BLaER1 treated with 17β-estradiol and CSF1 and Interleukin-3, amounts not matched to agents 10 nM and 100 nM (cell line): ENCODE data around the gene CD48.
"Not testable (repeated sequence)": the region's sequence is repeated elsewhere in the genome, so short reads cannot be mapped to it uniquely, and the experiment has no call there.

ENCODE experiments used
- H3K27ac ChIP-seq, 11 experiments: shearing (Covaris generic); formaldehyde crosslinking; 2 replicates each; pipeline ENCODE4 v1.8.1; 2022
- H3K27me3 ChIP-seq, 11 experiments: shearing (Covaris generic); formaldehyde crosslinking; 2 replicates each; pipeline ENCODE4 v1.8.1; 2022
- H3K36me3 ChIP-seq, 11 experiments: shearing (Covaris generic); formaldehyde crosslinking; 2 replicates each; pipeline ENCODE4 v1.8.1; 2022
- H3K4me1 ChIP-seq, 10 experiments: shearing (Covaris generic); formaldehyde crosslinking; 2 replicates each; pipeline ENCODE4 v1.8.1; 2022
- H3K4me2 ChIP-seq, 11 experiments: shearing (Covaris generic); formaldehyde crosslinking; 2 replicates each; pipeline ENCODE4 v1.8.1; 2022
- H3K4me3 ChIP-seq, 10 experiments: shearing (Covaris generic); formaldehyde crosslinking; 2 replicates each; pipeline ENCODE4 v1.8.1; 2022
- H3K9ac ChIP-seq, 11 experiments: shearing (Covaris generic); formaldehyde crosslinking; 2 replicates each; pipeline ENCODE4 v1.8.1; 2022
- H3K9me3 ChIP-seq, 11 experiments: shearing (Covaris generic); formaldehyde crosslinking; replicated peaks in 1 of 11; 2 replicates each; pipeline ENCODE4 v1.8.1; 2022
- H4K20me1 ChIP-seq, 11 experiments: shearing (Covaris generic); formaldehyde crosslinking; 2 replicates each; pipeline ENCODE4 v1.8.1; 2022
- Cebpa-rat ChIP-seq, 11 experiments: shearing (Covaris generic); IDR thresholded peaks; 2 replicates each; pipeline ENCODE4 v1.8.1; 2022

Gene CD48

GRCh38 chr1:160662910-160663309 lies 48.7 kb downstream of the CD48 start:
- Histone ChIP-seq H3K4me2 (peak overlapping the region; percentile 80 to 94 (median 88)), H3K9me3 (peaks cover 5 to 36% (median 29%) of the 10 kb centered on the region in 11 experiments; a peak in 21 of 22 replicates), H3K36me3 (peaks cover 0 to 16% (median 0%) of the 10 kb centered on the region in 11 experiments; a peak in 3 of 22 replicates), H4K20me1 (no peaks in the 10 kb centered on the region), H3K9ac (no peak overlapping the region; a peak in 1 of 22 replicates), H3K4me1 (peaks cover 66 to 73% (median 70%) of the 10 kb centered on the region in 10 experiments), H3K4me3 (peak overlapping the region in 3 of 10 experiments; percentile 14 to 30 (median 17); a peak in 3 of 20 replicates), H3K27me3 (no peaks in the 10 kb centered on the region), H3K27ac (peak overlapping the region in 6 of 11 experiments; percentile 0 to 90 (median 76); a peak in 8 of 22 replicates)
- TF ChIP-seq Cebpa-rat (IDR thresholded peaks at IDR 0.05): no peak

GRCh38 chr1:160659566-160659965 lies 52.1 kb downstream of the CD48 start:
- no peaks in the 10 kb centered on the region for H4K20me1 ChIP-seq
- no peak overlapping the region for H3K4me2 ChIP-seq
- no peak overlapping the region for H3K27ac ChIP-seq
- H3K9me3 ChIP-seq: peaks cover 5 to 27% (median 20%) of the 10 kb centered on the region in 11 experiments; a peak in 21 of 22 replicates
- TF ChIP-seq Cebpa-rat (IDR thresholded peaks at IDR 0.05): no peak
- no peak overlapping the region for H3K9ac ChIP-seq
- H3K36me3 ChIP-seq: peaks cover 0 to 7% (median 0%) of the 10 kb centered on the region in 11 experiments; a peak in 3 of 22 replicates
- H3K4me1 ChIP-seq: peaks cover 61 to 78% (median 69%) of the 10 kb centered on the region in 10 experiments
- H3K27me3 ChIP-seq: no peaks in the 10 kb centered on the region
- no peak overlapping the region for H3K4me3 ChIP-seq

GRCh38 chr1:160658814-160659193 lies 52.8 kb downstream of the CD48 start:
- Histone ChIP-seq H3K27ac (peak overlapping the region in 9 of 11 experiments; percentile 41 to 63 (median 56); a peak in 13 of 22 replicates), H3K4me2 (peak overlapping the region; percentile 70 to 97 (median 78)), H3K9me3 (peaks cover 5 to 27% (median 20%) of the 10 kb centered on the region in 11 experiments; a peak in 21 of 22 replicates), H3K4me3 (no peak overlapping the region), H3K4me1 (peaks cover 61 to 78% (median 69%) of the 10 kb centered on the region in 10 experiments), H4K20me1 (no peaks in the 10 kb centered on the region), H3K9ac (no peak overlapping the region; a peak in 1 of 22 replicates), H3K27me3 (no peaks in the 10 kb centered on the region), H3K36me3 (peaks cover 0 to 7% (median 0%) of the 10 kb centered on the region in 11 experiments; a peak in 3 of 22 replicates)
- no peak for TF ChIP-seq Cebpa-rat (IDR thresholded peaks at IDR 0.05)

GRCh38 chr1:160658162-160658813 lies 53.3 kb downstream of the CD48 start:
- Histone ChIP-seq H3K27ac (peak overlapping the region; percentile 31 to 63 (median 56); a peak in 19 of 22 replicates), H4K20me1 (no peaks in the 10 kb centered on the region), H3K9ac (peak overlapping the region in 5 of 11 experiments; percentile 2 to 34 (median 25); a peak in 4 of 22 replicates), H3K4me3 (peak overlapping the region in 1 of 10 experiments; percentile 10; a peak in 1 of 20 replicates), H3K27me3 (no peaks in the 10 kb centered on the region), H3K4me1 (peaks cover 61 to 78% (median 69%) of the 10 kb centered on the region in 10 experiments), H3K4me2 (peak overlapping the region; percentile 70 to 97 (median 78)), H3K9me3 (peaks cover 5 to 27% (median 20%) of the 10 kb centered on the region in 11 experiments; a peak in 21 of 22 replicates), H3K36me3 (peaks cover 0 to 7% (median 0%) of the 10 kb centered on the region in 11 experiments; a peak in 3 of 22 replicates)
- TF ChIP-seq Cebpa-rat (IDR thresholded peaks at IDR 0.05): no peak

- H3K4me2 ChIP-seq: peak overlapping the region; percentile 70 to 97 (median 80)
- H3K27ac ChIP-seq: peak overlapping the region in 10 of 11 experiments; percentile 41 to 63 (median 56); a peak in 18 of 22 replicates
- H3K9me3 ChIP-seq: peaks cover 5 to 27% (median 20%) of the 10 kb centered on the region in 11 experiments; a peak in 21 of 22 replicates
Observed at GRCh38 chr1:160657250-160657781, 54.3 kb downstream of the CD48 start.

GRCh38 chr1:160656737-160657136 lies 54.9 kb downstream of the CD48 start:
- peak overlapping the region; percentile 0 to 97 (median 80); a peak in 20 of 22 replicates for H3K4me2 ChIP-seq
- peaks cover 5 to 27% (median 20%) of the 10 kb centered on the region in 11 experiments; a peak in 21 of 22 replicates for H3K9me3 ChIP-seq

More at GRCh38 chr1:160657250-160657781, 54.3 kb downstream of the CD48 start:
- H3K9ac ChIP-seq: peak overlapping the region in 5 of 11 experiments; percentile 12 to 49 (median 32); a peak in 7 of 22 replicates
- H4K20me1 ChIP-seq: no peaks in the 10 kb centered on the region
- peak overlapping the region in 2 of 10 experiments; percentile 9 to 36; a peak in 1 of 20 replicates for H3K4me3 ChIP-seq
- peaks cover 60 to 78% (median 69%) of the 10 kb centered on the region in 10 experiments for H3K4me1 ChIP-seq
- no peaks in the 10 kb centered on the region for H3K27me3 ChIP-seq
- H3K36me3 ChIP-seq: peaks cover 0 to 7% (median 0%) of the 10 kb centered on the region in 11 experiments; a peak in 3 of 22 replicates
- TF ChIP-seq Cebpa-rat (IDR thresholded peaks at IDR 0.05): no peak

GRCh38 chr1:160653620-160654016 lies 58.0 kb downstream of the CD48 start:
- Histone ChIP-seq H4K20me1 (no peaks in the 10 kb centered on the region), H3K4me1 (peaks cover 77 to 100% (median 95%) of the 10 kb centered on the region in 10 experiments), H3K27me3 (no peaks in the 10 kb centered on the region), H3K27ac (peak overlapping the region in 8 of 11 experiments; percentile 9 to 63 (median 28); a peak in 12 of 22 replicates), H3K9me3 (peaks cover 0 to 4% (median 0%) of the 10 kb centered on the region in 11 experiments; a peak in 5 of 22 replicates), H3K9ac (peak overlapping the region in 4 of 11 experiments; percentile 21 to 57 (median 51); a peak in 8 of 22 replicates), H3K4me2 (peak overlapping the region; percentile 36 to 97 (median 79)), H3K4me3 (peak overlapping the region in 2 of 10 experiments; percentile 12 to 28; a peak in 4 of 20 replicates), H3K36me3 (no peaks in the 10 kb centered on the region)
- no peak for TF ChIP-seq Cebpa-rat (IDR thresholded peaks at IDR 0.05)

More at GRCh38 chr1:160656737-160657136, 54.9 kb downstream of the CD48 start:
- Histone ChIP-seq H4K20me1 (no peaks in the 10 kb centered on the region), H3K27ac (peak overlapping the region in 7 of 11 experiments; percentile 45 to 61 (median 56); a peak in 8 of 22 replicates), H3K4me1 (peaks cover 63 to 78% (median 70%) of the 10 kb centered on the region in 10 experiments), H3K27me3 (no peaks in the 10 kb centered on the region), H3K4me3 (no peak overlapping the region), H3K36me3 (peaks cover 0 to 7% (median 0%) of the 10 kb centered on the region in 11 experiments; a peak in 3 of 22 replicates), H3K9ac (no peak overlapping the region)
- TF ChIP-seq Cebpa-rat (IDR thresholded peaks at IDR 0.05): no peak

- no peak for TF ChIP-seq Cebpa-rat (IDR thresholded peaks at IDR 0.05)
- H4K20me1 ChIP-seq: no peaks in the 10 kb centered on the region
- H3K4me1 ChIP-seq: peaks cover 77 to 100% (median 95%) of the 10 kb centered on the region in 10 experiments
- peaks cover 0 to 4% (median 0%) of the 10 kb centered on the region in 11 experiments; a peak in 4 of 22 replicates for H3K9me3 ChIP-seq
- H3K36me3 ChIP-seq: no peaks in the 10 kb centered on the region
- H3K9ac ChIP-seq: peak overlapping the region in 3 of 11 experiments; percentile 49 to 57 (median 53); a peak in 5 of 22 replicates
- no peaks in the 10 kb centered on the region for H3K27me3 ChIP-seq
- peak overlapping the region in 2 of 10 experiments; percentile 12 to 28; a peak in 4 of 20 replicates for H3K4me3 ChIP-seq
- peak overlapping the region in 4 of 11 experiments; percentile 27 to 63 (median 45); a peak in 7 of 22 replicates for H3K27ac ChIP-seq
- H3K4me2 ChIP-seq: peak overlapping the region; percentile 1 to 97 (median 79); a peak in 21 of 22 replicates
Observed at GRCh38 chr1:160652924-160653619, 58.5 kb downstream of the CD48 start.

GRCh38 chr1:160652065-160652641 lies 59.5 kb downstream of the CD48 start:
- not testable (repeated sequence) for H3K9ac ChIP-seq, H3K4me3 ChIP-seq, H3K27me3 ChIP-seq, H3K36me3 ChIP-seq, H4K20me1 ChIP-seq, H3K9me3 ChIP-seq
- peaks cover 75 to 100% (median 95%) of the 10 kb centered on the region in 10 experiments for H3K4me1 ChIP-seq
- peak overlapping the region in 3 of 11 experiments; percentile 12 to 43 (median 25); a peak in 2 of 22 replicates for H3K27ac ChIP-seq
- H3K4me2 ChIP-seq: peak overlapping the region; percentile 36 to 97 (median 79); a peak in 21 of 22 replicates
